ENCODE results near the gene LYVE1.
"Not testable (repeated sequence)": the region's sequence is repeated elsewhere in the genome, so short reads cannot be mapped to it uniquely, and the experiment has no call there.

The LYVE1 gene

GRCh38 chr11:10568486-10568941 is at the start of gene LYVE1:
Gene LYVE1, minus strand, starts transcription at chr11:10568665. Its CDS starts 133 bp downstream, at chr11:10568532.
- peak; percentile 43 for DNase-seq

- no peak for DNase-seq
Observed at GRCh38 chr11:10617551-10617950, 49.1 kb upstream of the LYVE1 start.

GRCh38 chr11:10611979-10612862 is 43.8 kb upstream of the LYVE1 start:
- no peak for DNase-seq

GRCh38 chr11:10609636-10610035 is 41.2 kb upstream of the LYVE1 start:
- no peak for DNase-seq

GRCh38 chr11:10608584-10608983 is 40.1 kb upstream of the LYVE1 start:
- no peak for DNase-seq

GRCh38 chr11:10607462-10608132 is 39.1 kb upstream of the LYVE1 start:
- DNase-seq = peak; percentile 61

GRCh38 chr11:10606536-10607208 is 38.2 kb upstream of the LYVE1 start:
- DNase-seq = no peak

GRCh38 chr11:10605941-10606381 is 37.5 kb upstream of the LYVE1 start:
- DNase-seq = peak; percentile 78

- no peak for DNase-seq
Observed at GRCh38 chr11:10604798-10605197, 36.3 kb upstream of the LYVE1 start.

- no peak for DNase-seq
Observed at GRCh38 chr11:10604340-10604748, 35.9 kb upstream of the LYVE1 start.

- no peak for DNase-seq
Observed at GRCh38 chr11:10603721-10604297, 35.3 kb upstream of the LYVE1 start.

- no peak for DNase-seq
Observed at GRCh38 chr11:10602945-10603344, 34.5 kb upstream of the LYVE1 start.

GRCh38 chr11:10602366-10602765 is 33.9 kb upstream of the LYVE1 start:
- no peak for DNase-seq

- DNase-seq = no peak
Observed at GRCh38 chr11:10601837-10602236, 33.4 kb upstream of the LYVE1 start.

GRCh38 chr11:10600570-10601248 is 32.2 kb upstream of the LYVE1 start:
- no peak for DNase-seq

- no peak for DNase-seq
Observed at GRCh38 chr11:10599388-10600175, 31.1 kb upstream of the LYVE1 start.

- no peak for DNase-seq
Observed at GRCh38 chr11:10598816-10599215, 30.4 kb upstream of the LYVE1 start.

- DNase-seq = no peak
Observed at GRCh38 chr11:10597877-10598351, 29.4 kb upstream of the LYVE1 start.

GRCh38 chr11:10595840-10596239 is 27.4 kb upstream of the LYVE1 start:
- DNase-seq = not testable (repeated sequence)

- no peak for DNase-seq
Observed at GRCh38 chr11:10594407-10594806, 25.9 kb upstream of the LYVE1 start.

GRCh38 chr11:10592331-10592730 is 23.9 kb upstream of the LYVE1 start:
- DNase-seq = no peak
